ENCODE measurements around the gene SPATA31A1. TPM values are rescaled to one million over a fixed set of nuclear protein-coding genes. Genes with fewer than 3 reads are reported as not detected.
"Not testable (repeated sequence)": the region's sequence is repeated elsewhere in the genome, so short reads cannot be mapped to it uniquely, and the experiment has no call there.

SPATA31A1 gene
- not detected for total RNA-seq

GRCh38 chr9:39355369-39355768, at the start of gene SPATA31A1:
TSS of gene SPATA31A1 (plus strand) at chr9:39355669. CDS start at chr9:39355731, 62 bp downstream.
- H3K4me3 ChIP-seq (ENCODE audit: low read length); H3K27me3 ChIP-seq (ENCODE audit: insufficient read depth, low read length); H3K4me1 ChIP-seq (ENCODE audit: insufficient read depth, low read length); H3K9me3 ChIP-seq (ENCODE audit: low read depth, low read length): not testable (repeated sequence)

- H3K4me3 ChIP-seq (ENCODE audit: low read length); H3K27me3 ChIP-seq (ENCODE audit: insufficient read depth, low read length); H3K4me1 ChIP-seq (ENCODE audit: insufficient read depth, low read length); H3K9me3 ChIP-seq (ENCODE audit: low read depth, low read length): not testable (repeated sequence)
Measured at GRCh38 chr9:39407261-39408204, 52.1 kb downstream of the SPATA31A1 start.

- not testable (repeated sequence) for H3K27me3 ChIP-seq (ENCODE audit: insufficient read depth, low read length); H3K9me3 ChIP-seq (ENCODE audit: low read depth, low read length); H3K4me3 ChIP-seq (ENCODE audit: low read length); H3K4me1 ChIP-seq (ENCODE audit: insufficient read depth, low read length)
Measured at GRCh38 chr9:39411254-39411940, 55.9 kb downstream of the SPATA31A1 start.

Other genes starting within 250 kb of the SPATA31A1 start
- gene CNTNAP3, start 67.5 kb upstream of the SPATA31A1 start, total RNA-seq = 0.10 TPM